ENCODE data around the gene GLCE. TPM values are rescaled to one million over a fixed set of nuclear protein-coding genes. Genes with fewer than 3 reads are reported as not detected.

GLCE gene
- total and polyA plus RNA-seq, 10 donors, result 2.8 to 13.3 (median 8.9) TPM

DNA sequence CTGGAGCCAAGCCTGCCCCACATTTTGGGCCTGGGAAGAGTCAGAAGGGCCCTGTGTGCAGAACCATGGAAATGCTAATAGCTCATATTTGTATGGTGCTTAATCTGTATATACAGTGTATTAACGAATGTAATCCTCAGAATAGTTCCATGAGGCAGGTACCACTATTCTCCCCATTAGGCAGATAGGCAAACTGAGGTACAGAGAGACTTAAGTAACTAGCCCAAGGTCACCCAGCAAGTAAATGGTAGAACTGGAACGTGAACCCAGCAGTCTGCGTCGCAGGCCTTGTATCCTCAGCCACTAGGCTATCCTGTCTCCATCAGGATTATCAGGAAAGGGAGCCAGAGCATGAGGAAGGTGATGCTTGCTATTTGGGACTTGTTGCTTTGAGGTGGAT, 28.0 kb upstream of the GLCE start:
- Histone ChIP-seq H3K9me3 (no peaks in the 10 kb centered on the region), H3K4me1 (peaks cover 0 to 19% (median 7%) of the 10 kb centered on the region in 6 donors), H3K4me3 (no peak overlapping the region), H3K36me3 (no peaks in the 10 kb centered on the region), H3K27me3 (replicated peaks in 1 of 7) (peaks cover 0 to 5% (median 0%) of the 10 kb centered on the region in 7 donors), H3K27ac (peak overlapping the region in 3 of 8 donors; percentile 41 to 56 (median 55))
- intact Hi-C loops (cut with DNase I; ENCODE audit: low total_unique reads), result no loop called here
- whole genome bisulfite sequencing, 5 donors, result 87 to 98% (median 92%) methylated on average over 4 of the region's 4 CpGs
- TF ChIP-seq POLR2A (IDR thresholded peaks at IDR 0.05) (no peak), POLR2AphosphoS5 (IDR thresholded peaks at IDR 0.05) (no peak)
- TF ChIP-seq, protein P1, sequence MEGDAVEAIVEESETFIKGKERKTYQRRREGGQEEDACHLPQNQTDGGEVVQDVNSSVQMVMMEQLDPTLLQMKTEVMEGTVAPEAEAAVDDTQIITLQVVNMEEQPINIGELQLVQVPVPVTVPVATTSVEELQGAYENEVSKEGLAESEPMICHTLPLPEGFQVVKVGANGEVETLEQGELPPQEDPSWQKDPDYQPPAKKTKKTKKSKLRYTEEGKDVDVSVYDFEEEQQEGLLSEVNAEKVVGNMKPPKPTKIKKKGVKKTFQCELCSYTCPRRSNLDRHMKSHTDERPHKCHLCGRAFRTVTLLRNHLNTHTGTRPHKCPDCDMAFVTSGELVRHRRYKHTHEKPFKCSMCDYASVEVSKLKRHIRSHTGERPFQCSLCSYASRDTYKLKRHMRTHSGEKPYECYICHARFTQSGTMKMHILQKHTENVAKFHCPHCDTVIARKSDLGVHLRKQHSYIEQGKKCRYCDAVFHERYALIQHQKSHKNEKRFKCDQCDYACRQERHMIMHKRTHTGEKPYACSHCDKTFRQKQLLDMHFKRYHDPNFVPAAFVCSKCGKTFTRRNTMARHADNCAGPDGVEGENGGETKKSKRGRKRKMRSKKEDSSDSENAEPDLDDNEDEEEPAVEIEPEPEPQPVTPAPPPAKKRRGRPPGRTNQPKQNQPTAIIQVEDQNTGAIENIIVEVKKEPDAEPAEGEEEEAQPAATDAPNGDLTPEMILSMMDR (IDR thresholded peaks at IDR 0.05 in 8 of 11, conservative IDR thresholded peaks at IDR 0.05 in 3 of 11), result no peak
- DNase-seq, result no peak

DNA sequence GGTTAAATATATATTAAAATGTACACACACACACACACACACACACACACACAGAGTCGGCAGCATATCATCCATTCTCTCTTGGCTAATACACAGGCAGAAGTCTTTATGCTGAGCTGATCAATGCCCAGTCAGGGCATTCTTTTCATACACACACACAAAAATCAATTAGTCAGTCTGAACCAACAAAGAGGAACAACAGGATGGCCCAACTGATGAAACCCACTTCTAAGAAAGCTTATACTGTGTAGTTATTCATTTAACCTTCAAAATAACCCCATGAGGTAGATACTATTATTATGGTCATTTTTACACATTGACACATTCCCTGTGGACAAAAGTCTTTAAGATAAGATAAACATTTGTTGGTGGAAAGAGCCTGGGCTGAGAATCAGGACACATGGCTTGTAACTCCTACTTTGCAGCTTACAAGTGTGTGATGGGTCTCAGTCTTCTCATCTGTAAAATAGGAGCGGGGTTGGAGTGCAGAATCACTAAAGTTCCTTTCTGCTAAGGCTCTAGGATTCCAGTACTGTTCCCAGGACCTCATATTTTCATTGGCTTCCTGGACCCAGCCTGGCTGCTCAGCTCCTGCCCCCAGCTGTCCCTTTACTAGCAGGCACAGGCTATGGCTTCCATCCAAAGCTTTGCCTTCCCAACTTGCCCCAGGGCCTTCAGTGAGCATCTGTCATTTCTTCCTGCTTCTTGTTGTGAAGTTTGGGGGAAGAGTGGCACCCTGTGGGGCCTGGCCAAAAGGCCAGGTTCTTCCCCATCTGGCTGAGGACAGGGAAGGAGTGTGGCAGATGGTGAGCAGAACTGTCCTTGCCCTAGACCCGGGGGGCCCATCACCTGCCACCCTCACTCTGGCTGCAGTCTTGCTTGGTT, 27.2 kb upstream of the GLCE start:
- 67 to 85% (median 74%) methylated on average over 3 of the region's 3 CpGs for WGBS, 5 donors
- DNase-seq, result no peak
- H3K9me3 ChIP-seq, result no peaks in the 10 kb centered on the region
- TF ChIP-seq, protein P1 (IDR thresholded peaks at IDR 0.05 in 8 of 11, conservative IDR thresholded peaks at IDR 0.05 in 3 of 11), result no peak
- TF ChIP-seq POLR2A (IDR thresholded peaks at IDR 0.05) (no peak), POLR2AphosphoS5 (IDR thresholded peaks at IDR 0.05) (no peak)
- H3K27ac ChIP-seq, result no peak overlapping the region
- H3K4me1 ChIP-seq, result peaks cover 0 to 18% (median 7%) of the 10 kb centered on the region in 6 donors
- no peaks in the 10 kb centered on the region for H3K36me3 ChIP-seq
- peaks cover 0 to 13% (median 0%) of the 10 kb centered on the region in 7 donors for H3K27me3 ChIP-seq (replicated peaks in 1 of 7)
- H3K4me3 ChIP-seq, result no peak overlapping the region
- intact Hi-C loops (cut with DNase I; ENCODE audit: low total_unique reads), result no loop called here

DNA sequence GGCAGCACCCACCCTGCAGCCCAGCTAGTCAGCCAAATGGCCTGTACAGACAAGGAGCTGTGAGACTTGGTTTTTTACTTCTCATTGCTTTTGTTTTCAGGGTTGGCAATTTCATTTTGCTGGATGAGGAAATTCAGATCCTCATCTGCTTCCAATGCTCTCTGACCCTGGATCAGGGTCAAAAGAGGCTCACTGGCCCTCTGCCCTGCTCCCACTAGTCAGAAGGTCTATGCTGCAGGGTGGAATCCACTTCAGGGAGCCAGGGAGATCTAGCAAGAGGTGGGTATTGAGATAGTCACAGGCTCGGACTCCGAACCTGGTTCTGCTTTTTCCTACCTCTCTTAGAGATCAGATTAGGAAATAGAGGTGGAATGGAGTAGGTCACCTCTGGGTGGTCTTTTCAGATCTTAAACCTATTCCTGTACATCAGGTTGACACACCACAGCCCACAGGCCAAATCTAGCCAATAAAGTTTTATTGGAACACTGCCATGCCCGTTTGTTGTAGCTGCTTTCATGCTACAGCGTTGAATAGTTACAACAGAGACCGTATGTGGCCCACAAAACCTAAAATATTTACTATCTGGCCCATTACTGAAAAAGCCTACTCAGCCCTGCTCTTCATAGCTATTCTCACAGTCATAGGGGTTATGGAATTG, 26.4 kb upstream of the GLCE start:
- Histone ChIP-seq H3K4me3 (no peak overlapping the region), H3K4me1 (peaks cover 0 to 14% (median 6%) of the 10 kb centered on the region in 6 donors), H3K27me3 (replicated peaks in 1 of 7) (peaks cover 0 to 14% (median 0%) of the 10 kb centered on the region in 7 donors), H3K9me3 (no peaks in the 10 kb centered on the region), H3K36me3 (no peaks in the 10 kb centered on the region), H3K27ac (no peak overlapping the region)
- no peak for DNase-seq
- intact Hi-C loops (cut with DNase I; ENCODE audit: low total_unique reads), result no loop called here
- no peak for TF ChIP-seq POLR2AphosphoS5 (IDR thresholded peaks at IDR 0.05)
- TF ChIP-seq, protein P1 (IDR thresholded peaks at IDR 0.05 in 8 of 11, conservative IDR thresholded peaks at IDR 0.05 in 3 of 11), result no peak
- TF ChIP-seq POLR2A (IDR thresholded peaks at IDR 0.05), result no peak
- WGBS, 5 donors, result 86 to 96% (median 93%) methylated on average over 5 of the region's 5 CpGs

DNA sequence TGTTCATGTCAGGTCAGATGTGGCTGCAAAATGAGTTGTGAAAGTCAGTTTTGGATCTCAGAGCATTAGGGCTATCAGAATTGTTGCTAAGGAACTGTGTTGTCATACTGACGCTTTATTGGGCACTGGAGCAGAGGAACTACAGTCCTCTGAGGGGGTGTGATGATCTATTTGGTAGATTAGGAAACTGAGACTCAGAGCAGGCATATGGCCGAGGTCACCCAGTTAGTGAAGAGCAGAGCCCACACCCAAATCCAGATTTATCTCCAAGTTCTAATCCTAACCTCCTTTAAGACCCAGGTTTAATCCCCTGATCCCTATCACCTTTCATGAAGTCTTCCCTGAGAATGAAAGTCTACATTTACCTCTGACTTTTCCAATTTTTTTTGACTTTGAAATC, 25.6 kb upstream of the GLCE start:
- 63 to 73% (median 71%) methylated on average over 2 of the region's 2 CpGs for WGBS, 5 donors

More for the DNA sequence above, 25.6 kb upstream of the GLCE start:
- Histone ChIP-seq H3K4me1 (peaks cover 0 to 14% (median 6%) of the 10 kb centered on the region in 6 donors), H3K9me3 (no peaks in the 10 kb centered on the region), H3K27me3 (replicated peaks in 1 of 7) (peaks cover 0 to 21% (median 0%) of the 10 kb centered on the region in 7 donors), H3K27ac (no peak overlapping the region), H3K36me3 (no peaks in the 10 kb centered on the region), H3K4me3 (no peak overlapping the region)
- DNase-seq, result no peak
- intact Hi-C loops (cut with DNase I; ENCODE audit: low total_unique reads), result no loop called here
- TF ChIP-seq POLR2A (IDR thresholded peaks at IDR 0.05) (no peak), POLR2AphosphoS5 (IDR thresholded peaks at IDR 0.05) (no peak)
- TF ChIP-seq, protein P1 (IDR thresholded peaks at IDR 0.05 in 8 of 11, conservative IDR thresholded peaks at IDR 0.05 in 3 of 11), result no peak
